GM21825 (cell line): Measurements from ENCODE around the gene RBPJ.
A peak's percentile ranks its signal among the peaks of the same experiment; 100 is the strongest.

ENCODE experiments used
- ATAC-seq: cut with Tn5 transposase; IDR thresholded peaks from one replicate; pipeline ENCODE4 v1.9.1; 2021; ENCODE audit warnings: mild to moderate bottlenecking, moderate library complexity; ENCODE audit not compliant: unreplicated experiment

The RBPJ gene

DNA sequence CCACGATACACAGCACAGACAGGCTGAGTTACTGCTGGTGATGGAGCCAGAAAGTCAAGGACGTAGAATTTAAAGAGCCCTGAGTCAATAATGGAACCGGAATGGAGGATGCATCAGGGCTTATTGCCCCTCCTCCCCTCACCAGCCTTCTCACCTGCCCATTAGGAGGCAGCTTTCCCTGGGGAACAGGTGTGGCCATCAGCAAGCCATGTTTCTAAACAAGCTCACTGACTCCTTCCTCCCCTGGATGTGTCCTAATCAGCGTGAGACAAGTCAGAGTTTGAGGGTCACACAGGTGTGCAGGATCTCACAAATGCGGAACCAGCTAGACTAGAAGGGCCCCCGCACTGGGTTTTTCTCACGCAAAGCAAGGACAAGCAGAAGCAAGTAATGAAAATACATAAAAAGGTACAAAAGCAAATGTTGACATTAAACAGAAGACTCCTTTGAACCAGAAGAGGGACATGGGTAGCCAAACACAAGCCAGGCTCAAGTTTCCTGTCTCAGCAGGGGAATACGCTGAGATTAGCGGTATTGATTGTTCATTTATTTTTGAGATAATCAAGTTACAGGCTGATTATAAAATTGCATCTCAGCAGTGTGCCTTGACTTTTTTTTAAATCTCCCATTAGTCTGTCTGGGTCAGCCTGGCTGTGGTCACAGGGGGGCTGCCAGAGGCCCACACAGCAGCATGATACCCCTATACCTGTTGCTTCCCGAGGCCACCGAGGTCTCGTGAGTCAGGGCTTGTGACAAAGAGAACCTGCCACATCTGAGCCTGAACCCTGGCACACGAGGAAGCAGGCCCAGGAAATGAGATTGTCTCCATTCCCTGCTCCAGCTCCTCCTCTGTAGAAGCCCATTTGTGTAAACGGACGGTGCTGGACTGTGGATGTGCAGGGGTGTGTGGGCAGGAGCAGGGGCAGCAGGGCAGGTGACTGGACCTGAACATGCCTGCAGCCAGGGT, 132.0 kb downstream of the RBPJ start:
- no peak for ATAC-seq

GRCh38 chr4:26454961-26455360, 134.1 kb downstream of the RBPJ start:
- ATAC-seq, result no peak

- no peak for ATAC-seq
Measured at GRCh38 chr4:26455571-26455970, 134.8 kb downstream of the RBPJ start.

GRCh38 chr4:26457412-26457811, 136.6 kb downstream of the RBPJ start:
- ATAC-seq, result no peak

GRCh38 chr4:26458157-26458561, 137.3 kb downstream of the RBPJ start:
- no peak for ATAC-seq

DNA sequence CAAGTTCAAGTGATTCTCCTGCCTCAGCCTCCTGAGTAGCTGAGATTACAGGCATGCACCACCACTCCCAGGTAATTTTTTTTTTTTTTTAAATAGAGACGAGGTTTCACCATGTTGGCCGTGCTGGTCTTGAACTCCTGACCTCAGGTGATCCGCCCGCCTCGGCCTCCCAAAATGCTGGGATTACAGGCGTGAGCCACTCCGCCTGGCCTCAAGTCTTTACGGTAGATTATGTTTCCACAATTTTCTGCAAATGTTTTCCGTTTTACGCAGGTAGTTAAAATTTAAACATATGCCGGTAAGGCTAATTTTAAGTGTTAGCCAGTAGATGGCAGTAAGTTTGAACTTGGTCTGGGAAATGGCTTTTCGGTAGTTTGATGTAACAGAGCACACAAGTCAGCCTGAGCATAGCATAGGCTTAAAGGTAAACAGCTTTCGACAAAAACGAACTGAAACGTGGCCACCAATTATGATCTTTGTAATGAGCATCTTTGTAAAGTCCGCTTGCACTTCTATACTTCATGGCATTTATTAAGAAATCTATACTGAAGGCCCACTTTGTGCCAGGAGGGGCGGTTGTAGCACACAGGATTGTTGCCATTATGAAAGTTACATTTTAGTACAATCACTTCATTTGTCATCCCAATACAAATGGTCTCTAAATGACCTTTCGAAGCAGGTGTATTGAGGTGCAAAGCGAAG, 138.4 kb downstream of the RBPJ start:
- peak; percentile 70 for ATAC-seq

GRCh38 chr4:26459756-26460530, 139.1 kb downstream of the RBPJ start:
- no peak for ATAC-seq

DNA sequence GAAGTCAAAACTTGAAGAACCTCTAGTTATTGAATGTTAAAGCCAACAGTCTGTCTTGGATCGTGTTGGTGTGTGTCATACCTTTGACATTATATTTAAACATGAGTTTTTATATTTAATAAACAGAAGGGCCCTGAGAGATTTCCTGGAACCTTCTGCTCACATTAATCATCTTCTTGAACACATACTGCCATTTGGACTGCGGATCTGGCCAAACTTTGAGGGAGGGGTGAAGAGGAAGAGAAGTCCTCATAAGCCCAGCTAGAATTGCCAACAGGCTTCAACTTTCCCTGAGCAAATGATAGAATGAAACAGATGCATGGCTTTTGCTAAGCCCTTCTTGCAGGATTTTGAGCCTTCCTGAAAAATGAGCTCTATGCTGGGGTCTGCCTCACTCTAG, 142.1 kb downstream of the RBPJ start:
- no peak for ATAC-seq

DNA sequence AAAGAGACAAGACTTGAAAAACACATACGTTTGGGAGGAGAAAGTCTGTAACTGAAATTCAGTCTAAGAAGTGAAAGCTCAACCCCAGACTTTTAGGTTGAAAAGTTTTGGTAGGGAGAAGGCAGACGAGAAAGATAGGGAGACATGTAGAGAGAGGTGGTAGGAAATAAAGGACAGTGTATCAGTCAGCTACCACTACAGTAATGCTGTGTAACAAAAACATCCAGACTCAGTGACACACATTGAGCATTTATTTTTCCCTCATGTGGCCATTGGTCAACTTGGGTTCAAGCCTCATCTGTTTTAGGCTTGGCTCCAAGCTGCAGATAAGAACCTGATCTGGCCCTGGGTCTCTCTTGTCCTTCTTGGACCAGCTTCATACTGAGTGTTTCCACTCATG, 142.6 kb downstream of the RBPJ start:
- ATAC-seq, result no peak

DNA sequence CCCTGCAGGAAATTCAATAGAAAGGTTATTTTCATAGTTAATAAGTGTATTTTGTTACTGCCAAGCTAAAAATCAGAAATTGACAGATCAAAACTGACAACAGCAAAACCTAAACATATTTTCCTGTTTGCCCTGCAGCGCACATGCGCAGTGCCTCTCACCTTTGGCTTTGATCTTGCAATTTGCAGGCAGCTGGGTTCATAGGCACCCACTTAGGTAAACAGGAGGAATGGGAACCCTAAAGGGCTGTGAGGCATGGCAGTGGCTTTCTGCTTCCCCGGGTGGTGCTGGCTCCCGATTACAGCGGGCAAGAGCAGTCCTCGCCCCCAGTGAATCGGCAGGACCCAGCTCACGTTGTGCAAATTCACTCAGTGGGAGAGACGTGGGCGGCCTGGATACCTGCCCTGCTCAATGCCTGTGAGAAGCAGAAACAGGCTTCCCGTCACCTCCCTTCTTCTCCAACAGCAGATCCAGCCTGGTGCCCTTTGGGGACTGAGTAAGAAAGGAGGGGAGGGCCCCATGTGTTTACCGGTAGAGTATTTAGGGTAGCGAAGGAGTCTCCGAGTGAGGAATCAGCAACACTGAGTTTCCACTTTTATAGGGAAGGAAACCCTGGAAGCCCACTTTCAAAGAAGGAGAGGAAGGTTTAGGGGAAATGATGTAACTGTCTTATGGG, 143.7 kb downstream of the RBPJ start:
- ATAC-seq, result no peak

- ATAC-seq, result no peak
Measured at GRCh38 chr4:26466578-26467270, 145.9 kb downstream of the RBPJ start.

GRCh38 chr4:26467724-26468123, 146.9 kb downstream of the RBPJ start:
- no peak for ATAC-seq

GRCh38 chr4:26468283-26468949, 147.6 kb downstream of the RBPJ start:
- no peak for ATAC-seq

DNA sequence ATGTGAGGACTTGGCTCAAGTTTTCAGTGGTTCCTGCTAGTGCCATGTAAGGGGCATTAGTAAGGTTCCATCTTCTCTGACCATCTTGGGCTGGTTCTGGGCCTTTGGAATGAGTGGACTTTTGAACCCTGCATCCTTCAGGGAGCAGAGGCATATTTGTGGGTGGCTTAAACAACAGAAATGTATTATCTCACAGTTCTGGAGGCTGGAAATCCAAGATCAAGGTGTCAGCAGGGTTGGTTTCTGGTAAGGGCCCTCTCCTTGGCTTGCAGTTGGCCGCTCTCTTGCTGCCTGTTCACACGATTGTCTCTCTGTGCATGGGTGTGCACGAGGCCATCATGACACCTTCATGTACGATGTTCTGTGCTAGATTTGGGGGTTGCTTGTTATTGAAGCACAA, 148.2 kb downstream of the RBPJ start:
- no peak for ATAC-seq

DNA sequence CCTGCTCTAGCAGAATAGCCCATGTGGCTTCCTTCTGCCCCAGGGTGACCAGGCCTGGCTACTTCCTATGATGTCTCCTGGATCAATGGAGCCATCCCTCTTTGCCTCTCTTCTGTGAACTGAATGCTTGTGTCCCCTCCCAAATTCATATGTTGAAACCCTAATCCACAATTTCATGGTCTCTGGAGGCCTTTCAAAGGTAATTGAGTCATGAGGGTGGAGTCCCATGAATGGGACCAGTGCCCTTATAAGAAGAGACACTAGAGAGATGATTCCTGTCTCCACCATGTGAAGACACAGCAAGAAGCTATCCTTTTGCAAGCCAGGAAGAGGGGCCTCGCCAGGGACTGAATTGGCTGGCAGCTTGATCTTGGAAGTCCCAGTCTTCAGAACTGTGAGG, 151.1 kb downstream of the RBPJ start:
- ATAC-seq, result no peak

GRCh38 chr4:26473893-26474292, 153.1 kb downstream of the RBPJ start:
- no peak for ATAC-seq

DNA sequence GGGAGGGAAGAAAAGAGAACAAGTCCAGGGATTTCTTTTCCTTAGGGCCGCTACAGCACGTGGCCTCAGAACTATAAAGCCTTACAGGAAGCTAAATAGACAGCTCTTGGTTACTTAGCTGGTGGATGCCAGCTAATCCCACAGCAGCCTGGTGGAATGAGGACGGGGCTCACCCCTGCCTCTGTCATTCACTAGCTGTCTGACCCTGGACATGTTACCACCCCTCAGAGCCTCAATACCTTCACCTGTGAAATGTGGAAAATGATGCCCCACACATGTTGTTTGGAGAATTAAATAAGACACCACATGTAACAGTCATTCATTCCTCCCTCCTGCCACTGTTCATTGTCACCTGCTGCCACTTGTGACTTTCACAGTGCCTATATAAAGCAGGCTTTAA, 153.7 kb downstream of the RBPJ start:
- ATAC-seq, result no peak

DNA sequence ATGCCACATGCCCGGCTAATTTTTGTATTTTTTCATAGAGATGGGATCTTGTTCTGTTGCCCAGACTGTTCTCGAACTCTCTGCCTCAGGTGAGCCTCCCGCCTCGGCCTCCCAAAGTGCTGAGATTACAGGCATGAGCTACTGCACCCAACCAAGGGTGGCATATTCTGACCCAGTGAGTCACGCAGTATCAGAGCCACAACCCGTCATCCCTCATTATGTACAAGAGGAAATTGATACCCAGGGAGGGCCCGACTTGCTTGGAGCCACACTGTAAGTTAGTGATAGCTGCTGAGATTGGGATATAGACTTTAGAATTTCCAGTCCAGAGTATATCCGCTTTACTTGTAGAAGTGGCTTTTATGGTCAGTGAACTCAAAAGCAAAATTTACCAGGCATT, 154.9 kb downstream of the RBPJ start:
- ATAC-seq, result no peak

- ATAC-seq, result no peak
Measured at GRCh38 chr4:26476545-26476944, 155.7 kb downstream of the RBPJ start.

DNA sequence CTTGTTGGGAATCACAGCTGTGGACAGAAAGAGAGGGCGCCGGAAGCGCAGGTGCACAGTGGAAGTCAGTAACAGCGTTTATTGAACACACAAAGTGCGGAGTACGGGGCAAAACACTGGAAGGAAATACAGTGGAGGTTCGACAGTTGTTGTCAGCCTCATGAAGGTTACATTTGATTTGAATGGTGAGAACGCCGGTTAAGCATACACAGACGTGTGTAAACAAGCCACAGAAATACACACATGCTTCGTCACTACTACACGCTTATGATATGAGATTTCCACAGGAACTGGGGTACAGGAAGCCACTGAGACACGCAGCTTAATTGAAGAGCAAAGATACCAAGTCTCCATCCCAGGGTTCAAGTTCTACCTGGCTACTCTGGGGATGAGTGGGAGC, 157.5 kb downstream of the RBPJ start:
- ATAC-seq, result no peak
